K562 (cell line): ENCODE data around the gene CRIM1. TPM values are rescaled to one million over a fixed set of nuclear protein-coding genes. Genes with fewer than 3 reads are reported as not detected.

Experiments used
- ATAC-seq: fragments of 200-7000 bp; cut with Tn5 transposase; 3 replicates; pipeline ENCODE4 v1.9.1; 2020; ENCODE audit warnings: moderate library complexity
- BruUV-seq: library from RNA; stranded (reverse); fragments of 400-500 nt; replicated peaks from 2 replicates; lab custom pipeline; 2021; lab: Mats Ljungman, UMichigan
- CTCF ChIA-PET: fragments of 300-600 bp; formaldehyde crosslinking; extraction: SDS; loops from one replicate; lab custom pipeline; 2021; ENCODE audit warnings: low intra/inter-chr PET ratio; lab: Yijun Ruan, JAX
- POLR2A ChIA-PET: fragments of 300-600, 350-650 bp; sonication (Branson Sonifier 250); formaldehyde crosslinking; extraction: SDS; loops from one replicate; lab custom pipeline; 2021; ENCODE audit warnings: antibody characterized with exemption, inconsistent platforms; lab: Yijun Ruan, JAX
- DNase-seq, 4 experiments: peaks; one replicate each; pipeline versions ENCODE4 v3.0.0 to v3.0.0-alpha.2; 2011 to 2018; ENCODE audit warnings: low spot score in 3 of 4, mixed read lengths in 3 of 4; ENCODE audit errors: extremely low read depth in 1 of 4
- FAIRE-seq: peaks from 2 replicates; lab custom pipeline; 2011; peaks lifted over from hg19 to GRCh38; lab: Jason Lieb, UNC
- H2AFZ ChIP-seq: 2 replicates; pipeline ENCODE4 v1.6.0; 2011; ENCODE audit warnings: low read depth, low read length, control low read depth, inconsistent platforms
- H3K27ac ChIP-seq: fragments of 200-600 bp; 3 replicates; pipeline ENCODE4 v1.8.0; 2011; ENCODE audit warnings: low read depth, mild to moderate bottlenecking, control low read depth, inconsistent platforms, low read length, moderate library complexity, mixed read lengths; ENCODE audit errors: extremely low read depth
- H3K27me3 ChIP-seq, 2 experiments: fragments of 300-600 bp in 1 of 2; 2 replicates in 1 of 2; 3 replicates in 1 of 2; pipeline versions ENCODE4 v1.6.0 to v1.8.0; 2011; ENCODE audit warnings: inconsistent platforms in 2 of 2, low read length in 2 of 2, mild to moderate bottlenecking in 1 of 2, mixed read lengths in 1 of 2, moderate library complexity in 1 of 2; ENCODE audit not compliant: control insufficient read depth in 2 of 2, insufficient read depth in 2 of 2
- H3K36me3 ChIP-seq: fragments of 300-600 bp; 3 replicates; pipeline ENCODE4 v1.8.0; 2011; ENCODE audit warnings: mild to moderate bottlenecking, low read length, inconsistent platforms; ENCODE audit not compliant: control insufficient read depth, insufficient read depth
- H3K4me1 ChIP-seq, 2 experiments: fragments of 200-600 bp in 1 of 2; replicated peaks in 1 of 2; 2 replicates in 1 of 2; 3 replicates in 1 of 2; pipeline versions ENCODE4 v1.5.1 to v1.8.0; 2011; ENCODE audit warnings: inconsistent platforms in 2 of 2, low read length in 2 of 2, mild to moderate bottlenecking in 1 of 2, mixed read lengths in 1 of 2, moderate library complexity in 1 of 2; ENCODE audit not compliant: control insufficient read depth in 2 of 2, insufficient read depth in 2 of 2
- H3K4me2 ChIP-seq: 2 replicates; pipeline ENCODE4 v1.6.1; 2011; ENCODE audit warnings: low read length, control low read depth, inconsistent platforms, mixed read lengths; ENCODE audit not compliant: insufficient read depth
- H3K4me3 ChIP-seq: fragments of 200-600 bp; sonication (generic), shearing (Covaris generic); 2 replicates; pipeline ENCODE4 v1.5.1; 2016; ENCODE audit warnings: control low read depth, inconsistent platforms
- H3K79me2 ChIP-seq: fragments of 200-600 bp; 3 replicates; pipeline ENCODE4 v1.8.0; 2011; ENCODE audit warnings: low read length, inconsistent platforms; ENCODE audit not compliant: control insufficient read depth, insufficient read depth
- H3K9ac ChIP-seq, 2 experiments: 2 replicates each; pipeline versions ENCODE4 v1.6.0 to v1.6.1; 2011; ENCODE audit warnings: low read depth in 2 of 2, low read length in 2 of 2, control low read depth in 1 of 2, inconsistent platforms in 1 of 2, mild to moderate bottlenecking in 1 of 2, mixed read lengths in 1 of 2; ENCODE audit not compliant: insufficient read depth in 1 of 2
- H3K9me1 ChIP-seq: one replicate; pipeline ENCODE4 v1.6.0; 2011; ENCODE audit warnings: inconsistent platforms, mild to moderate bottlenecking, low read length, moderate library complexity; ENCODE audit not compliant: control insufficient read depth, insufficient read depth
- H3K9me3 ChIP-seq: replicated peaks from 2 replicates; pipeline ENCODE4 v1.5.1; 2011; ENCODE audit warnings: low read depth, low read length, inconsistent platforms; ENCODE audit not compliant: control insufficient read depth, insufficient read depth
- H4K20me1 ChIP-seq: replicated peaks from 2 replicates; pipeline ENCODE4 v1.6.1; 2011; ENCODE audit warnings: low read length, inconsistent platforms, mixed read lengths; ENCODE audit not compliant: control insufficient read depth, insufficient read depth
- BMI1 ChIP-seq: fragments of 150-350 bp; IDR thresholded peaks from 2 replicates; pipeline ENCODE4 v1.6.1; 2014; ENCODE audit warnings: low read length
- CREB3 ChIP-seq: fragments of 450-650 bp; conservative IDR thresholded peaks from 2 replicates; pipeline ENCODE4 v1.6.1; 2016; ENCODE audit warnings: missing genetic modification characterization, low read depth, mild to moderate bottlenecking, missing compliant biosample characterization, moderate library complexity
- E2F5 ChIP-seq: sonication (generic); formaldehyde crosslinking; IDR thresholded peaks from 2 replicates; pipeline ENCODE4 v1.8.0; 2022; ENCODE audit warnings: mild to moderate bottlenecking, missing genetic modification reagents
- ELF1 ChIP-seq: fragments of 200-800 bp; sonication (Bioruptor generic); IDR thresholded peaks from 2 replicates; pipeline ENCODE4 v1.6.1; 2016; ENCODE audit warnings: missing genetic modification characterization, missing compliant biosample characterization
- GABPA ChIP-seq: fragments of 200-800 bp; sonication (Bioruptor generic); conservative IDR thresholded peaks from 2 replicates; pipeline ENCODE4 v1.6.1; 2016; ENCODE audit warnings: low read depth, missing genetic modification characterization, missing compliant biosample characterization
- HIVEP1 ChIP-seq: fragments of 250-450 bp; sonication (Bioruptor Pico); IDR thresholded peaks from 2 replicates; pipeline ENCODE4 v1.4.0; 2020; ENCODE audit warnings: mild to moderate bottlenecking
- MITF ChIP-seq: IDR thresholded peaks from 2 replicates; pipeline ENCODE4 v1.6.1; 2014; ENCODE audit warnings: antibody characterized with exemption
- NCOA2 ChIP-seq, 2 experiments: fragments of 450-650 bp; IDR thresholded peaks; 2 replicates each; pipeline ENCODE4 v1.6.1; 2018; ENCODE audit warnings: mild to moderate bottlenecking in 2 of 2, moderate library complexity in 1 of 2; ENCODE audit not compliant: partially characterized antibody in 2 of 2
- NFE2 ChIP-seq: IDR thresholded peaks from 2 replicates; pipeline ENCODE4 v1.6.1; 2014; ENCODE audit warnings: antibody characterized with exemption, low read depth
- RBM15 ChIP-seq: fragments of 200-400 bp; formaldehyde crosslinking; IDR thresholded peaks from 2 replicates; pipeline ENCODE4 v1.6.1; 2018; ENCODE audit warnings: mild to moderate bottlenecking, low read length, moderate library complexity; ENCODE audit not compliant: insufficient read depth
- WGBS: fragments of 100-300 bp; shearing (Covaris generic); methylation state at CpG from one replicate; pipeline ENCODE4 v1.1.6; 2016; ENCODE audit warnings: low coverage, mixed read lengths; ENCODE audit not compliant: insufficient coverage; ENCODE audit errors: missing lambda C conversion rate; 5-methylcytosine and 5-hydroxymethylcytosine counted together
- in situ Hi-C: fragments of 300-500 bp; cut with MboI; formaldehyde crosslinking; loops from 4 replicates; pipeline ENCODE4 v1.15.0; 2018; ENCODE audit warnings: inconsistent platforms, mixed read lengths
- intact Hi-C: fragments of 100-400 bp; cut with micrococcal nuclease; formaldehyde crosslinking; loops from 2 replicates; pipeline ENCODE4 v1.14.2; 2022
- polyA plus RNA-seq, 8 experiments: library from polyadenylated mRNA; depleted of rRNA in 4 of 8; stranded (reverse) in 5 of 8; unstranded in 3 of 8; fragments of >200 nt; fragmentation: Nextera tagmentation in 2 of 8; fragmentation: Illumina TruSeq in 1 of 8; extraction: Ambion mirVana in 2 of 8; extraction: Trizol in 1 of 8; gene quantifications; 2 replicates each; pipeline versions ENCODE4 v1.2.1 to v1.2.3, GENCODE V29; 2011 to 2014; ENCODE audit warnings: inconsistent platforms in 1 of 8, missing spikeins in 1 of 8
- total RNA-seq, 7 experiments: library from RNA; depleted of rRNA in 6 of 7; stranded (reverse); fragments of >200 nt in 6 of 7; fragmentation: Illumina TruSeq in 2 of 7; extraction: Trizol in 2 of 7; gene quantifications; 2 replicates each; pipeline versions ENCODE4 v1.2.1 to v1.2.3, GENCODE V29; 2011 to 2021; ENCODE audit warnings: low replicate concordance in 1 of 7

CRIM1 gene
- total and polyA plus RNA-seq, 9 of the 15 experiments (the other 6 are each of a cell fraction or from before 2014, with no cell fraction given) = 0.01 to 0.36 (median 0.06) TPM; not detected in 1

DNA sequence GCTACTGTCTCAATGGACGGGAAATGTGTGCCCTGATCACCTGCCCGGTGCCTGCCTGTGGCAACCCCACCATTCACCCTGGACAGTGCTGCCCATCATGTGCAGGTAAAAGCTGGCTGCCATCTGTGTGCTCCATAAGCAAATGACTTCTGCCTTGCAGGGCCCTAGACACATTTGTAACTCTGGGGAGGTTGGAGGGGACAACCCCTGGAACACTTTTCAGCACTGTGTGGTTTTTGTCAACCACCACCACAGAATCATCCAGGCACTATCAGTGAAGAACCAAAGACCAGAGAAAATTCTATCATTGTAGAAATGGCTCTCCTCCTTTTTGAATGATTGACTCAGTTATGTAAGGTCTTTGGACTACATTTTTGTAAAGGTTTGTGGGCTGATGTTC, 158.1 kb downstream of the CRIM1 start:
- DNase-seq = no peak
- no peaks in the 10 kb centered on the region for H3K79me2 ChIP-seq
- no peak overlapping the region for H3K9ac ChIP-seq
- no peak overlapping the region for H2AFZ ChIP-seq
- TF ChIP-seq HIVEP1 (CRISPR knock-in tag) = no peak
- TF ChIP-seq E2F5 (CRISPR knock-in tag) = no peak
- TF ChIP-seq NCOA2 (IDR thresholded peaks at IDR 0.05; ENCODE audit: partially characterized antibody in 2 of 2) = no peak
- no peak for TF ChIP-seq CREB3 (tag)
- no peak for TF ChIP-seq NFE2
- no peak for TF ChIP-seq MITF
- no peak for TF ChIP-seq GABPA (tag)
- no peak for TF ChIP-seq BMI1
- no peak for TF ChIP-seq ELF1
- no peak for TF ChIP-seq RBM15
- TF ChIP-seq, all 486 proteins: peak for 0
- Histone ChIP-seq H3K9me1 (no peaks in the 10 kb centered on the region), H3K9me3 (no peaks in the 10 kb centered on the region), H4K20me1 (0 out of 2 replicates have a peak, but pooled peaks cover 2% of the 10 kb centered on the region), H3K36me3 (no peaks in the 10 kb centered on the region), H3K4me1 (peaks cover 0 to 15% of the 10 kb centered on the region in 2 experiments; a peak in 3 of 5 replicates), H3K4me3 (no peak overlapping the region), H3K27ac (no peak overlapping the region), H3K27me3 (peaks cover 0 to 5% of the 10 kb centered on the region in 2 experiments; a peak in 1 of 5 replicates), H3K4me2 (no peak overlapping the region)
- 25% methylated on average over 2 of the region's 2 CpGs for WGBS
- in situ Hi-C loops (no loop called here), intact Hi-C loops (no loop called here)
- no TSS peak for BruUV-seq
- FAIRE-seq (no peak), ATAC-seq (no peak)
- POLR2A ChIA-PET = interaction anchor here (0.8 kb wide), 1 partner anchor 17 kb away, joined by 3 read pairs; no protein-coding TSS in a partner anchor
- CTCF ChIA-PET = no interaction called here
